Panc1 (cell line): ENCODE data around the gene RPH3AL. TPM values are rescaled to one million over a fixed set of nuclear protein-coding genes. Genes with fewer than 3 reads are reported as not detected.
"Not testable (repeated sequence)": the region's sequence is repeated elsewhere in the genome, so short reads cannot be mapped to it uniquely, and the experiment has no call there.

Experiments used
- ATAC-seq: fragments of 200-7000 bp; cut with Tn5 transposase; 2 replicates; pipeline ENCODE4 v1.9.1; 2020; ENCODE audit warnings: mild to moderate bottlenecking, moderate library complexity
- BruUV-seq: library from RNA; stranded (reverse); fragments of 400-500 nt; replicated peaks from 2 replicates; lab custom pipeline; 2021; lab: Mats Ljungman, UMichigan
- CTCF ChIA-PET: fragments of 300-600 bp; sonication (Branson Sonifier 250); formaldehyde crosslinking; loops from one replicate; lab custom pipeline; 2022; ENCODE audit warnings: antibody characterized with exemption; lab: Charles Lee
- POLR2A ChIA-PET: fragments of 300-600 bp; sonication (Branson Sonifier 250); formaldehyde crosslinking; loops from one replicate; lab custom pipeline; 2022; ENCODE audit warnings: antibody characterized with exemption; lab: Charles Lee
- DNase-seq: peaks from one replicate; pipeline ENCODE4 v3.0.0-alpha.2; 2010; ENCODE audit warnings: low read depth, low spot score
- H3K27ac ChIP-seq: 2 replicates; pipeline ENCODE4 v1.5.1; 2011; ENCODE audit warnings: mild to moderate bottlenecking, low read length, inconsistent platforms
- H3K27me3 ChIP-seq: fragments of 200-500 bp; sonication (Bioruptor generic); 2 replicates; pipeline ENCODE4 v1.6.0; 2014; ENCODE audit warnings: low read length, inconsistent platforms; ENCODE audit not compliant: control insufficient read depth, insufficient read depth
- H3K36me3 ChIP-seq: fragments of 200-500 bp; sonication (Bioruptor generic); 2 replicates; pipeline ENCODE4 v1.5.1; 2014; ENCODE audit warnings: inconsistent platforms, mild to moderate bottlenecking, low read length, moderate library complexity; ENCODE audit not compliant: control insufficient read depth, insufficient read depth
- H3K4me1 ChIP-seq: 2 replicates; pipeline ENCODE4 v1.5.1; 2011; ENCODE audit warnings: inconsistent platforms, mild to moderate bottlenecking, low read length, moderate library complexity; ENCODE audit not compliant: control insufficient read depth, insufficient read depth
- H3K4me3 ChIP-seq, 2 experiments: 2 replicates each; pipeline ENCODE4 v1.5.1; 2011 to 2012; ENCODE audit warnings: low read depth in 2 of 2, low read length in 2 of 2, mild to moderate bottlenecking in 2 of 2, inconsistent platforms in 1 of 2, moderate library complexity in 1 of 2
- H3K9me3 ChIP-seq: fragments of 200-500 bp; sonication (Bioruptor generic); 2 replicates; pipeline ENCODE4 v1.5.1; 2014; ENCODE audit warnings: low read depth, mild to moderate bottlenecking, inconsistent platforms, low read length, moderate library complexity; ENCODE audit not compliant: control insufficient read depth, insufficient read depth
- CTCF ChIP-seq: fragments of 450-650 bp; IDR thresholded peaks from 2 replicates; pipeline ENCODE4 v1.5.1; 2017; ENCODE audit warnings: mild to moderate bottlenecking
- POLR2AphosphoS5 ChIP-seq: IDR thresholded peaks from 2 replicates; pipeline ENCODE4 v1.6.1; 2012; ENCODE audit warnings: mild to moderate bottlenecking, low read depth, low read length, moderate library complexity
- REST ChIP-seq, 2 experiments: IDR thresholded peaks; 2 replicates each; pipeline ENCODE4 v1.6.1; 2011 to 2012; ENCODE audit warnings: low read depth in 2 of 2, control low read depth in 1 of 2, low read length in 1 of 2, mild to moderate bottlenecking in 1 of 2, moderate library complexity in 1 of 2; ENCODE audit not compliant: insufficient read depth in 1 of 2
- SIN3A ChIP-seq: IDR thresholded peaks from 2 replicates; pipeline ENCODE4 v1.6.1; 2012; ENCODE audit warnings: low read depth, mild to moderate bottlenecking, low read length, moderate library complexity, borderline replicate concordance; ENCODE audit not compliant: insufficient read depth
- TCF7L2 ChIP-seq: IDR thresholded peaks from 2 replicates; pipeline ENCODE4 v1.6.1; 2011; ENCODE audit warnings: mild to moderate bottlenecking, low read depth, low read length, inconsistent platforms
- in situ Hi-C: cut with HindIII; loops from 2 replicates; pipeline ENCODE4 v1.10.0; 2016; ENCODE audit warnings: low sequenced_read_pairs, low pct_unique_long_range_greater_than_20kb
- intact Hi-C: fragments of 100-400 bp; cut with micrococcal nuclease; formaldehyde crosslinking; loops from one replicate; pipeline ENCODE4 v1.10.0; 2022; ENCODE audit not compliant: unreplicated experiment
- total RNA-seq: library from RNA; stranded (reverse); gene quantifications from one replicate; pipeline ENCODE4 v1.2.1, GENCODE V29; 2021; ENCODE audit not compliant: unreplicated experiment

RPH3AL gene
- total RNA-seq, 1 experiment from 2014 or later: 2.2 TPM

GRCh38 chr17:199191-199604 lies 153.4 kb downstream of the RPH3AL start:
- no TSS peak for BruUV-seq
- peak; percentile 22; the same call in 1 of the 2 replicates for ATAC-seq

GRCh38 chr17:198225-198624 lies 154.4 kb downstream of the RPH3AL start:
- H3K4me3 ChIP-seq, DNase-seq, H3K9me3 ChIP-seq, H3K27ac ChIP-seq, in situ Hi-C loops, BruUV-seq, H3K27me3 ChIP-seq, intact Hi-C loops, ATAC-seq, H3K36me3 ChIP-seq, POLR2A ChIA-PET: not testable (repeated sequence)
- CTCF ChIA-PET: interaction anchor here (0.6 kb wide), 1 partner anchor 166 kb away, joined by 3 read pairs; no protein-coding TSS in a partner anchor
- H3K4me1 ChIP-seq: peaks cover 21% of the 10 kb centered on the region

More at GRCh38 chr17:199191-199604, 153.4 kb downstream of the RPH3AL start:
- Histone ChIP-seq H3K4me3 (no peak overlapping the region), H3K36me3 (no peaks in the 10 kb centered on the region), H3K27ac (peak overlapping the region; percentile 51), H3K27me3 (no peaks in the 10 kb centered on the region), H3K4me1 (peaks cover 21% of the 10 kb centered on the region), H3K9me3 (no peaks in the 10 kb centered on the region)
- TF ChIP-seq POLR2AphosphoS5: no peak
- no peak for TF ChIP-seq REST (IDR thresholded peaks at IDR 0.05; ENCODE audit: insufficient read depth in 1 of 2, low read depth in 2 of 2, low read length in 1 of 2)
- no peak for TF ChIP-seq TCF7L2
- TF ChIP-seq CTCF: no peak
- TF ChIP-seq SIN3A: no peak
- in situ Hi-C loops (no loop called here), intact Hi-C loops (no loop called here)
- POLR2A ChIA-PET: no interaction called here
- CTCF ChIA-PET: no interaction called here
- DNase-seq: no peak

GRCh38 chr17:197352-197751 lies 155.3 kb downstream of the RPH3AL start:
- no TSS peak for BruUV-seq
- Histone ChIP-seq H3K27me3 (no peaks in the 10 kb centered on the region), H3K4me1 (peaks cover 21% of the 10 kb centered on the region), H3K9me3 (no peaks in the 10 kb centered on the region), H3K27ac (no peak overlapping the region), H3K36me3 (no peaks in the 10 kb centered on the region), H3K4me3 (no peak overlapping the region)
- CTCF ChIA-PET: no interaction called here
- ATAC-seq: no peak
- no peak for DNase-seq
- intact Hi-C loops (no loop called here), in situ Hi-C loops (no loop called here)
- TF ChIP-seq CTCF: no peak
- TF ChIP-seq TCF7L2: no peak
- no peak for TF ChIP-seq REST (IDR thresholded peaks at IDR 0.05; ENCODE audit: insufficient read depth in 1 of 2, low read depth in 2 of 2, low read length in 1 of 2)
- no peak for TF ChIP-seq SIN3A
- TF ChIP-seq POLR2AphosphoS5: no peak
- POLR2A ChIA-PET: no interaction called here
